Kasumi-1 (cell line): ENCODE data around the gene LSM6.
A peak's percentile ranks its signal among the peaks of the same experiment; 100 is the strongest.

Source experiments
- DNase-seq, 2 experiments: peaks; one replicate each; lab custom pipeline; 2025; lab: John Stamatoyannopoulos, UW

The LSM6 gene

DNA sequence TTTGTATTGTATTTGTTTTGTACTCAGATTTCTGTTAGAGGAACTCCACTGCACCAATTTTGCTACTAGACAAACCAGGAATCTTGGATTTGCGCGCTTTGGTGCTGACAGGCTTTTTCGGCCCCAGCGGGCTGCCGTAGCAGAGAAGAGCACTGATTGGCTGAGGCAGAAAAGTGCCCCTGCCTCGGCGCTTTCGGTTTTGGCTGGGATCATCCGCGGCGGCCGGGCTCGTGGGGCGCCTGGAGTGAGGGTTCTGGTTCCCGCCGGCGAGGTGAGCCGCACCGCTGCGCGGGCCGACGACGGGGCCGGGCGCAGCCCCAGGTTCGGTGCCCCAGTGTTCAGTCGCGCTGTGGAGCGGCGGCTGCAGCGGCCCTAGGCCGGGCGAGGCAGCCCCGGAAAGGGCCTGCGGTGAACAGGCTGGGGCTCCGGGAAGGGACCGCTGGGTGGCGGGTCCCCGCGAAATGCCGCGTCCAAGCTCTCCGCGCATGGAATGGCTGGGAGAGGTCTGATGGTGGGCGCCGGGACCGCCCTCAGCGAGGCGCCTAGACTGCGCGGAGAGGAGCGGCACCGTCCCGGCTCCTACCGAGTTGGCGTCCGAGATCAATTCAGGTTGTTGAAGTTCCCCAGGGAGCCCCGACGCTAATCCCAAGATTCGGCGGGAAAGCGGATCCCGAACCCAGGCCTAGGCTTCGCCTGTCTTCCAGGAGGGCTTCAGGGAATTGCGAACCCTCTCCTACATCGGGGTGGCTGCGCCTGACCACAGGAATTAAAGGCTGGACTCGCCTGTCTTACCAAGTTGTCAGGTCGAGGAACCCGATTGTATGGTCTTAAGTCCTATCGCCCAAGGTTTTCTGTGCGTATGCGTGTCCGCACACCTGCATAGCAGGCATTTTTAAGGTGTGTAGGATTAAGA lies at the start of gene LSM6:
Gene LSM6 (plus strand): TSS at position 178 of the 913 bp plus-strand sequence. CDS start 7,204 bp downstream, outside the sequence.
- peak; percentile 82 to 84 for DNase-seq

GRCh38 chr4:146132445-146132844 lies 43.1 kb upstream of the LSM6 start:
- DNase-seq, result no peak

DNA sequence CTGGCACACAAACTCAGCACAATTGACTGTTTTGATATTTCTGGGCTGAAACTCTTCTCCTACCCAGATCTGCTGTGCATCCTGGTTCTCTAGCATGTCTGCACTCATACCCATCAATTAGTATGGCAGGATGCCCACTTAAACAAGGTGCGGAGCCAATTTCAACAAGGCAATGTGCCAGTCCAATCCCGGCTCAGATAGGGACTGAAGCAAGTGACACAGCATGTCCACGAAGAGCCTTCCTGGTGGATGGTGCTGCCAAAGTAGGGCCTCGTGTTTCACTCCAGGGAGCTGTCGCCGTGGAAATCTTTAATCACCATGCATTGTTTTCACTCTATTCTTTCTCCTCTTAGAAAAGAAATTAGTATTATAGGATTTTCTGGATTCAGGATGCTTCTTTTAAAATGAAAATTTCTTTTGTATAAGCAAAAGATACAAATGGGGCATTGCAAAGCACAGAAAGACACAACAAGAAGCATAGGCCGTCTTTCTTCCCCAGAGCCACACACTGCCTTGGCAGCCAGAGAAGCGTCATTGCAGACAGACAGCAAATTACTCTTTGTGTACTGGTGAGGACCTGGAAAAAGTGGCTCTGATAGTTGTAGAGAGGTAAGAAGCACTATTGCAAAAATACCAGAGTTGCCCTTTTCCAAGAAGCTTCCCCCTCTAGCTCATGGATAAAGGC lies 40.6 kb upstream of the LSM6 start:
- DNase-seq, result no peak

- no peak for DNase-seq
Measured at GRCh38 chr4:146135941-146136340, 39.6 kb upstream of the LSM6 start.

GRCh38 chr4:146142768-146143167 lies 32.8 kb upstream of the LSM6 start:
- no peak for DNase-seq

DNA sequence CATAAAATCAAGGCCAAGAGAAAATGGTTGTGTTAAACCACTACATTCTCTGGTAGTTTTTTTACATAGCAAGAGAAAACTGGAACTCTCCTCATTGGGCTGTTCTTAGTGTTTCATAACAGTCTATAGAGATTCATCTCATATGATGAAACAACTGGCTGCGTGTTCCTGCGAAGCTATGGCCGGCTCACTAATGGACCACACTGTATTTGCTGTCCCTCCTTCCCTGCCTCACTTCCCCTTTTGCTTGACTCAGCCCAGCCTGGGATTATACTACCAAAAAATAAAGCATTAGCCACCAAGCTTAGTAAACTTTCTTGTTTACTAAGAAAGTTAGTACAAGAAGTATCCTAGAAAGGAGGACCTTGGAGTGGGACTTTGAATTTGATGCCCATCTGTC lies 31.6 kb upstream of the LSM6 start:
- DNase-seq, result peak in 1 of 2 experiments; percentile 9

GRCh38 chr4:146146918-146147317 lies 28.6 kb upstream of the LSM6 start:
- DNase-seq, result no peak

GRCh38 chr4:146148021-146148420 lies 27.5 kb upstream of the LSM6 start:
- no peak for DNase-seq

DNA sequence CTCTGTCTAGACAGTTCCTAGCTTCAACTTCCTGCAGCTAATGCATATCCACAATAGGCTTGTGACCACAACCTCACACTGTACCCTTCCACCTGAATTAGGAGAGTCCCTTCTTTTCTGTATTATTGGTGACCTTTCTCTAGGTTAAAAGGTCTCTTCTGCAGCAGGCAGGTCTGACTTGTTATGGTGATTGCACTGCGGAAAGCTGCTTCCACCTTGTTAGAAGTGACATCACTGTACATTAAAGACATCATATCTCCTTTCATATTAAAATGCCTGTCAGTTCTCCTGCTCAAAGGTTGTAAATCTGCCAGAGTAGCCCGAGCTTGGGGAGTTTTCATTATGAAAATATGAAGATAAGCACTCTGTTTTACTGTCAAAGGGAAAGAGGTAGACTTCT lies 21.5 kb upstream of the LSM6 start:
- no peak for DNase-seq

GRCh38 chr4:146155152-146155724 lies 20.3 kb upstream of the LSM6 start:
- no peak for DNase-seq

DNA sequence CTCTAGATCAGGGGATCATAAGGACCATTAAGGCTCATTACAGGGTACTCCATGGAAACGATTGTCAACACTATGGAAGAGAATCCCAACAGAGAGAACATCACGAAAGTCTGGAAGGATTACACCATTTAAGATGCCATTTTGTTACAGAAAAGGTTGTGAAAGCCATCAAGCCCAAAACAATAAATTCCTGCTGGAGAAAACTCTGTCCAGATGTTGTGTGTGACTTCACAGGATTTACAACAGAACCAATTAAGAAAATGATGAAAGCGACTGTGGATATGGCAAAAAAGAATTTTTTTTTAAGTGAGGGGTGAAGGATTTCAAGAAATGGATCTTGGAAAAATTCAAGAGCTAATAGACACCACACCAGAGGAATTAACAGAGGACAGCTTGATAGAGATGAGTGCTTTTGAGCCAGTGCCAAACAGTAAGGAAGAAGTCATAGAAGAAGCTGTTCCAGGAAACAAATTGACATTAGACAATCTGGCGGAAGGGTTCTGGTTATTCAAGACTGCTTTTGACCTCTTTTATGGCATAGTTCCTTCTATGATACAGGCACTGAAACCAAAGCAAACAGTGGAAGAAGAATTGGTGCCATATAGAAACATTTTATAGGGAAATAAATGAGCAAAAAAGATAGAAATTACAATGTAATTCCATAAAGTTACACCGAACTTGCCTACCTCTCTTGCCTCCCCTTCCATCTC lies 17.3 kb upstream of the LSM6 start:
- DNase-seq, result no peak

GRCh38 chr4:146159384-146160058 lies 16.0 kb upstream of the LSM6 start:
- DNase-seq, result no peak

- DNase-seq, result no peak
Measured at GRCh38 chr4:146161243-146161642, 14.3 kb upstream of the LSM6 start.

DNA sequence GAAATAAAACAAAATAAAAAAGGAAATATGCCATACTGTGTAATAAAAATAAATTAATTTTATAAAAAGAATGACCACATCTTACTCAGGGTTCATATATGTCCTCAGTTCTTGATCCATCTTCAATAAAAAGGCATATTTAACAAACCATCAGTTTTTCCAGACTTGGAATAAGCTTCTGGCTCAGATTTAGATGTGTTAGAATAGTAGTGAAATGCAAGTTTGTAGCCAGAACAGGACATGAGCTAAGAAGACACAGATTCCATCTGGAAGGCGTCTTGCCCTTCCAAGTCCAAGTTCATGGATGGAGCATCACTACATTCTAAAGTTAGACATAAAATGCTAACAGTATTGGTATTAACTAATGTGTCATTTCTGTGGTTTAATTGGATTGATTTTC lies 10.3 kb upstream of the LSM6 start:
- no peak for DNase-seq

GRCh38 chr4:146165840-146166239 lies 9.7 kb upstream of the LSM6 start:
- no peak for DNase-seq

GRCh38 chr4:146170149-146170548 lies 5.4 kb upstream of the LSM6 start:
- no peak for DNase-seq

GRCh38 chr4:146176891-146177290 lies 1.4 kb downstream of the LSM6 start:
- DNase-seq, result peak in 1 of 2 experiments; percentile 7

- DNase-seq, result no peak
Measured at GRCh38 chr4:146178126-146178525, 2.6 kb downstream of the LSM6 start.

GRCh38 chr4:146179784-146180370 lies 4.4 kb downstream of the LSM6 start:
- no peak for DNase-seq

GRCh38 chr4:146182443-146182842 lies 6.9 kb downstream of the LSM6 start:
- DNase-seq, result no peak

DNA sequence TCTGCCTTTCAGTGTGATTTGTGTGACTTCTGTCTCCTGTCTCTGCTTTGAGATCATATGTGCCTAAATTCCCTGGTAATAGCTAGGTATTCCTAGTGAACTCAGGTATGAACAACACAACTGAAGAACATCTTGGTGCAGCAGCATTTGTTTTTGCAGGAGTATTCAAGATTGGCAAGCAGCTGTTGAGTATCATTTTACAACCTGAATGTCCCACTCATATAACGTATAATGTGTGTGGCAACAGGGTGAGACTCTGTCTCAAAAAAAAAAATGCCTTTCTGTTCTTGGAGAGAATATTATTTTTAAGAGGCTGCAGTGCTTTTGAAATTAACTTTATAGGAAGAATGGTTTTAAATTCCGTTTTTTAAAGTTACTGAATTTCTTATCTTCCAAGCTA lies 7.7 kb downstream of the LSM6 start:
- DNase-seq, result no peak
